ENCODE data around the gene SLC2A14.

DNA sequence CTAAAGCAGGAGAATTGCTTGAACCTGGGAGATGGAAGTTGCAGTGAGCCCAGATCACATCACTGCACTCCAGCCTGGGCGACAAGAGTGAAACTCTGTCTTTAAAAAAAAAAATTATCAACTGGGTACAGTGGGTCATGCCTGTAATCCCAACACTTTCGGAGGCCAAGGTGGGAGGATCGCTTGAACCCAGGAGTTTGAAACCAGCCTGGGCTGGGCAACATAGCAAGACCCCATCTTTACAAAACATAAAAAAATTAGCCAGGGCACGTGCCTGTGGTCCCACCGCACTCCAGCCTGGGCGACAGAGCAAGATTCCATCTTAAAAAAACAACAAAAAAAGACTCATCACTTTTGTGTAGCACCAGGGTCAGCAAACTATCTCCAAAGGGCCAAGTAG, 90.7 kb downstream of the SLC2A14 start:
- TF ChIP-seq, protein P1, sequence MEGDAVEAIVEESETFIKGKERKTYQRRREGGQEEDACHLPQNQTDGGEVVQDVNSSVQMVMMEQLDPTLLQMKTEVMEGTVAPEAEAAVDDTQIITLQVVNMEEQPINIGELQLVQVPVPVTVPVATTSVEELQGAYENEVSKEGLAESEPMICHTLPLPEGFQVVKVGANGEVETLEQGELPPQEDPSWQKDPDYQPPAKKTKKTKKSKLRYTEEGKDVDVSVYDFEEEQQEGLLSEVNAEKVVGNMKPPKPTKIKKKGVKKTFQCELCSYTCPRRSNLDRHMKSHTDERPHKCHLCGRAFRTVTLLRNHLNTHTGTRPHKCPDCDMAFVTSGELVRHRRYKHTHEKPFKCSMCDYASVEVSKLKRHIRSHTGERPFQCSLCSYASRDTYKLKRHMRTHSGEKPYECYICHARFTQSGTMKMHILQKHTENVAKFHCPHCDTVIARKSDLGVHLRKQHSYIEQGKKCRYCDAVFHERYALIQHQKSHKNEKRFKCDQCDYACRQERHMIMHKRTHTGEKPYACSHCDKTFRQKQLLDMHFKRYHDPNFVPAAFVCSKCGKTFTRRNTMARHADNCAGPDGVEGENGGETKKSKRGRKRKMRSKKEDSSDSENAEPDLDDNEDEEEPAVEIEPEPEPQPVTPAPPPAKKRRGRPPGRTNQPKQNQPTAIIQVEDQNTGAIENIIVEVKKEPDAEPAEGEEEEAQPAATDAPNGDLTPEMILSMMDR (IDR thresholded peaks at IDR 0.05), result no peak
- TF ChIP-seq POLR2A (IDR thresholded peaks at IDR 0.05), result no peak
